Stimulated activated CD4-positive, alpha-beta T cell treated with anti-CD3 and anti-CD28 coated beads, Interleukin-1b, Interleukin-23, amount 100 ng/mL, for 48 hours (primary cell): ENCODE measurements around the gene ETV6.

Experiments used
- DNase-seq: peaks from one replicate; pipeline ENCODE4 v3.0.0-alpha.2; 2020

ETV6 gene

DNA sequence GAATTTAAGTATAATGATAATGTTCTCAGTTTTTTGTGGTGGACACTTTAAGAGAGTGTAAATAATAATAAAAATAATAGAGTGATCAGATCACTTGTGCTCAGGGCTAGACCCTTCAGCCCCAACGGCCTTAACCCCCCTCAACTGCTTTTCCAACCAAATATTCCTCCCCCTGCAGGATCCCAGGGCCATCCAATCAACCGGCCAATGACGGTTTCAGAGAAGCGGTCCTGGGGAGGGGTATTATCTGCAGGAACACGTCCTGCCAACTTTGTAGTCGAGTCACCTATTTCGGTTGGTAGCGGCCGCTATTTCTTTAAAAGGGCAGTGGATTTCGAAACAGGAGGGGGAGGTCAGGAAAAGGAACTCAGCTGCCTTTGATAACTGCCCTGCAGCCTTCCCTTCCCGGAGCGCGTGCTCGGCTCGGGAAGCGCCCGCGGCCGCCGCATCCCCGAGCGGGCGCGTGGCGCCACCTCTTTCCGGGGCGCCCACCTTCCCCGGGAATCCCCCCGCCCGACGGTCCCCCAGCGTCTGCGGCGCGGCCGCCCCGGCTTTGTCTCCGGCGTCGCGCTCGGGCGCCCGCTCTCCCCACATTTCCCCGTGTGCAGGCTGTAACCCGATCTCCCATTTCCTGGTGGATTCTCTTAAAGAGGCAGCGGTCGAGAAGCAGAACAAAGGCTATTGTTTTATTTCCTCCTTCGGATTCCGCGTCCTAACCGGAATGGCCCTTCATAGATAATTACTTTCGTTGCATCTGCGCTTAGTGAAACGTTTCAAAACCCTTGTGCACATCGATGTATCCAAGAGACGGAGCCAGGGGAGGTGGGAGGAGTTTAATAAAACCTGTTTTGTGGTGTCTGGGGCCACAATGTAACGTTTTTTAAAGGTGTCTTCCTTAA lies 711 bp upstream of the ETV6 start:
- peak; percentile 67 for DNase-seq

DNA sequence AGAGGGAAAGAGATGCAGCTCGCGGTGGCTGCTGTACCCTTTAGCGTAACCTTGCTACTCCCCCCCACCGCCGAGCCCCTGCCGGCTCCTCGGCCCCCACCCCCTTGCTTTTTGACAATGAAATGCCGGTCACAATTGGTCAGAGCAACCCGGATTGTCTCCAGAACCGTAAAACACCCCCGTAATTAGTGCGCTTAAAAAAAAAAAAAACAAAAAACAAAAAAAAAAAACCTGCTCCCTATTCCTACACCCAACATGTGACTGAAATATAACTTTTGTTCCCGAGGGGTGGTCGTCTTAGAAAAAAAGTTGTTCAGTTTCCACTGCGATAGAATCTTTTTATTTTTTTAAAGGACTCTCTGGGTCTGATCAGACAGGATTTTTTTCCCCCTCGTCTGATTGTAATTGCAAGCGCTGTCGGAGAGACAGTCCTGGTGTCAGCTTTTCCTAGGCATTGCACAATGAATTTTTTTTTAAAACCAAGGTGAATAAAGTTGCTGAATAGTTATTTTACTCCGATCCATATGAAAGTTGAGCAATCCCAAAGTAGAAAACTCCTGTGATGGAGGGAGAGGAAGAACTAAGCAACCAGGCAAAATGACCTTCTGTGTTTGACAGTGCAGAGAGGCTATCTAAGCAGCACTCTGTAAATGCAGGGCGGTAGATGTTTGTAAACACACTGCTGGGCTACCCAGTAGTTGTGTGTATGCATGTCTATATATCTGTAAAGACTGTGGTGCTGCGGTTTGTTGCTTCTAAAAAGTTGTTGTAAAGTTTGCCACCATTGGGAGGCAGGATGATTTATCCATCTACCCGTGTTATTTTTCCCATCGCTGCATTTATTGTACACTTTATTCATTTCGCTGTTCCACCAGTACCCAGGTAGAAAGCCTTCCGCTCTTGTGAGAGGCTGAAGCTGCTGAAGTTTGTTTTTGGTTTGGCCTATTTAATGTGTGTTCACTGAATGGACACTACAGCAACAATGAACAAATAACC lies 1.1 kb downstream of the ETV6 start:
- DNase-seq: no peak

DNA sequence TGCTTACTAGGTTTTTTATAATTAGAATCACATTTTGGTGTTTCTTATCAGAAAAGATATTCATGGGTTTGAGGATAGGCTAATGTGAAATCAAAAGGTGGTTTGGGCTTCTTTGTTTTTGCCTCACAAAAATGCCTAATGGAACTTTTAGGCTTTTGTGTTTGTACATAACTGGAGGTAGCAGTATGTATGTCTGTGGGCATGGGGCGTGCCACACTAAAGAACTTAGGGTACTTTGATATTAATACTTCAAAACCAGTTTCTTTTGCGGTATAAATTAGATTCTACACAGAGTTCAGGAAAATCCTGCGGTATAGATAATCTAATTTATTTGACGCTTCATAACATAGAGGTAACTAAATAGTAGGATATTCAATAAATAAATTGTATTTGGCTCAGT lies 1.9 kb downstream of the ETV6 start:
- DNase-seq: no peak

DNA sequence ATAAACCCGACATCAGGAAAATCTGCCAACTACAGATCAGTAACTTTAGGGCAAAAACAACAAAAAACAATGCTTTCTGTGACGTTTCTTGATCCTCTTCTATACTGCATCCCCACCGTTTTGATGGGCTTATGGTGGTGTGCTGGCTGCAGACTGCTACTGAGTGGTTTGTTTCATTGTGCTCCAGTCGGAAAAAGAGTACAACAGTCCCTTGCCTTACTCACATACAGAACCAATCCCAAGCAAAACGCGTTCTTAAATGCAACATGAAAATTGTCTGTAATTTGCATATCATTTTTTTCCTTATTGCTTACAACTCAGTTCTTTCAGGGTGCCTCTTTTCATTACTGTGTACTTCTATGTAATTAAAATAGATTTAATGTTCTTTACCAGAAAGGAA lies 2.3 kb downstream of the ETV6 start:
- DNase-seq: no peak

DNA sequence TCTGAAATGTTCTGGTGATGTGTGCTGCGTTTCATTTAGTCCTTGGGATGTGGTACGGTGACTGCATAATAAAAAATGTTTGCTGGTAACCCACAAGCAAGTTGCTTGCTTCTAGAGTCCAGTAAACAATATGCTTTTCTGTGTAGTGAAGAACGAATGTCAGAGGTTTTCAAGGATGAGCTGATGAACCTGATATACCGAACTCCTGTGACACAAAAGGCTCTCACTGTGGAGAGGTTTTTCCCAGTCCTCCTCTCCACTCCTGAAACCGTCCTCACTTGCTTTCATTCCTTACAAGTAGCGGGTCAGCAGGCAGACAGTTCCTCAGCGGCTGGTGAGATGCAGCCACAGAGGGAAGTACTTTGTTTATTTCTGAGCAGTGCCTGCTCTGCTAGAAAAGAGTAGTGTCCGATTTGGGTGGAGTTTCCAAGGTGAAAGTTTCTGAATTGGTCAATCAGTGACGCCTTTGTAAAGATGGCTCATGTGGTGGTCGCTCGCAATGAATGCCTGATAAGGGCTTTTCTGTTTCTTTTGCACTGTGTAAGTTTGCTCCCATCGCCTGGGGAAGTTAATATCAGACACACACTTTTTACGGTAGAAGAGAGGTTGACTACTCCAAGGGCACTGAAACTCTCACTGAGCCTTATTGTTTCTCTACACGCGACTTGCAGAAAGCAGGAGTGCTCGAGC lies 3.0 kb downstream of the ETV6 start:
- peak; percentile 25 for DNase-seq

DNA sequence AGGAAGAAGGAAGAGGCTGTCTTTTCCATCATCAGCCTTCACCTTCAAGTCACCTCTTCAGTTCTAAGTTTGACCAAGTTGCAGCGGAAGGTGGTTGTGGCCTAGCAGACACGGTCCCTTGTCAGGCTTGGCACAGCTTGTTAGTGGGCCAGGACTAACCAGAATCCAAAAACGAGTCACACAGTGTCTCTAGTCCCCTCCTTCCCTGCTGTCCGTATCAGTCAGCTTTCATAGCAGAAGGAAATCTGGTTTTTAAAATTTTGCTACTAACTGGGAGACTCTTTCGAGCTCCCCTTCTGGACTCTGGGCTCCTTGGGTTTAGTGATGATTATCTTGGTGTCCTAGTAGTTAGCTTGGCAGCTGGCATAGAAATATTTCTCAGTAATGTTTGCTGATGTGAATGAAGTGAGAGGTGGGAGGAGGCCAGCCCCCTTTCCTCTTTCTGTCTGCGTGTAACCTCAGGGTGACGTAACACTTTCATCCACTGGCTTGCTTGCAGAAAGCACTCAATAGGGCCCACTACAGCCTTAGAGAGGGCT lies 3.8 kb downstream of the ETV6 start:
- DNase-seq: peak; percentile 69

DNA sequence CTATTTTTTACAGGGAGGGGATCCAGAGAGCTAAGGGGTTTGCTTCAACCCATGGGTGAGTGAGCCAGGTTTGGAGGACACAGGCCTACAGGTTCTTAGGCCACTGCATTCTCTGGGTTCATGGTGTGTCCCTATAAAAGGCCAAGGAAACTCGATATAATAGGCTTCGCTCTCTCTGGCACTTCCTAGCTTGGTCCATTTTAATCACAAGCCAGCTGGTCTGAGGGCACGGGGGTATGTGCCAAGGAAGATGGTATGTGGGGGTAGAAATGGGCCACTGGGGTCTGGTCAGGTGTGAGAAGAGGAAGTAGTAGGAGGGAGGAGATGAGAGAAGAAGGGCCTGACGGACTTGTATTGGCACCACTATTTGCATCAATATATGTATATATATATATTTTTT lies 4.9 kb downstream of the ETV6 start:
- no peak for DNase-seq

DNA sequence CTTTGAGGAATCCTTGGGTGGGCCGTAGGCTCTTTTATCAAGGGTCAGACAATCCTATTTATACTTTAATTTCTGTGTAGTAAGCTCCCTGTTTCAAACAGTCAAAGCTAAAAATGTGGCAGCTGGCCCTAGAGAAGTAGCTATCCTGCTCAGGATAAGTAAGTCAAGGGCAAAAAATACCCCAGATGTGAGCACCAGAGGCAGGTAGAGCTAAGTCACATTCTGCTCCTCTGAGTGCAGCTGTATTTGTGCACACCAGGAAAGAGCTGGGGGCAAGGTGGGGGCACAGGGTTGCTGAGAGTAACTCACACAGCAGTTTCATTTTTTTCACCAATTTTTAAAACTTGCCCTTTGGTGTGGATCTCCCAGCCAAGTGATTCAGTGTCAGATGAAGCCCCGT lies 5.3 kb downstream of the ETV6 start:
- no peak for DNase-seq

DNA sequence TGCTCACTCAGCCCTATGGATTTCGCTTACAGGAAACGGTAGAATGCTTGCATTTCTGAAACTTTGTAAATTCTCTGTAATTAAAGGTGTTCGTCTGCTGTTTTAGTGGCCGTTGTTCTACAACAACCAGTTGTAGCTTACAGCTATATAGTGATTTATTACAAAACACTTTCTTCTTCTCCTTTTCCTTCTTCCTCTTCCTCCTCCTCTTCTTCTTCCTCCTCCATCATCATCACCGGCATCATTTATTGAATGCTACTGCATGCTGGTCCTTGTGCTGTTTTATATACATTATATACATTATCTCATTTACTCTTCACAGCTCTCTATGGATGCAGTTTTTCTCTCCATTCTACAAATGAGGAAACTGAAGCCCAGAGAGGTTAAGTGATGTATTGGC lies 6.4 kb downstream of the ETV6 start:
- DNase-seq: no peak

DNA sequence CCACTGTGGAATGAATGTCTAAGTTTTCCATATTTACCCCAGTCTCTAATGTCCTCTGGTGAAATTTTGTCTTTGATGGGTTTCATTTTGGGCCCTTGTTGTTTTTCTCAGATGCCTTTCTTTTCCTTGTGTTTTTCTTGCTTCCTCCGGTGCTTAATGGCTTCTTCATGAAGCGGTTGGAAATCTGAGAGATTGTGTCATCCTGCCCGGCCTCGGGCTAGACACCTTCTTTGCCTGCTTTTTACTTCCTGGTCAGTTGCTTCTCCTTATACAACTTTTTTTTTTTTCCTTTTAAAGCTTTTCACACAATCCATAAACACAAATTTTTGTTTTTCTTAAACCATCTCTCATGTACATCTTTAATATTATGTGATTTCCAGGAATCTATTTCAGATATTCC lies 7.1 kb downstream of the ETV6 start:
- DNase-seq: no peak

DNA sequence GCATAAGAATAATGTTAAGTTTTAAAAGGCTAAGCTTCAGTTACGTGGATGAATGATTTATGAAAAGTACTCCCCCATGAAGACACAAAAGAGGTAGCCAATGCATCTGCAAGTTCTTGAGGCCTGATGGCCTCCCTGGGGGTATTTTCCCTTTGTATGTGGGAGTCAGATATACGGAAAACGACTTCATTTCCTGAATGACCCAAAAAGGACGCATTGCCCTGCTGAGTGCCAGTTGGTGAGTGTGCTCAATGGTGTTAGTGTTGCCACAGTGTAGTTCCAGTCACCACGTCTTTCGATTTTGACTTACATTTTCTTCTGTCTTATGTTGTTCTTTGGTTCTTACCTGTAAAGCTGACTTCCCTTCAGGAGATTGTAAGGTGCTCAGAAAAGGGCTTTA lies 8.0 kb downstream of the ETV6 start:
- no peak for DNase-seq

DNA sequence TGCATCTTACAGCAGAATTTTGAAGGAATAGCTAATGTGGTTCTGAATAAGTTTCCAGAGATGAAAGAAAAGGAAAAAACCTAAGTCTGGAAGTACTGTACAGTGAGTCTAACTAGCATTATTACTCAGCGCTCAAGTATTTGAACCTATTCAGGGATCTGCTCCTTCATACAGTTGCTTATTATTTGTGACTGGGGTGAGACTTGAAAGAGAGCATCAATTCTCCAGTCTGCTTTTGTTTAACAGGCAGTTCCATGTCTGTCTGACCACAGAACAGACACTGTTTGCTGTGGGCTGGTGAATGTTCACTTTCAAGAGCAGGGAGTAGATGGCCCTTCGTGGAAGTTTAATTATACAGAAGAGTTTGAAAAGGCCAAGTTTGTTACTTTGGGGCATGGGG lies 9.3 kb downstream of the ETV6 start:
- no peak for DNase-seq

DNA sequence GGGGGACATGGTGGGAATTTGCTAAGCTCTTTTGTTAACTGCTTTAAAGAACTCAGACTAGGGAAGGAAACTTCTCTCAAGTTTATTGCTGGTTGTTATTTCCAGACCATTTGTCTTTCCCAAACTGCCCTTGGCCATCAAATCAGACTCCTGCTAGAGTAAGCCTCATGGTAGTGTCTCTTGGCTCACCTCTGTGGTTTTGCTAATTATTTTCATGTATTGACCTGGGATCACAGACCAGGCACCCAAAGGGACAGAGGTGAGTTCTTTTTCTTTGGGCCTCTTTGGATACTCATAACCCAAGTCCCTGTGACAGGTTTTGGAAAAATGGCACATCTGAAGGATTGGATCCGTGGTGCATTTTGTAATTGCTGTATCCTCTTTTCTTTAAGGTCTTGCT lies 11.2 kb downstream of the ETV6 start:
- no peak for DNase-seq

DNA sequence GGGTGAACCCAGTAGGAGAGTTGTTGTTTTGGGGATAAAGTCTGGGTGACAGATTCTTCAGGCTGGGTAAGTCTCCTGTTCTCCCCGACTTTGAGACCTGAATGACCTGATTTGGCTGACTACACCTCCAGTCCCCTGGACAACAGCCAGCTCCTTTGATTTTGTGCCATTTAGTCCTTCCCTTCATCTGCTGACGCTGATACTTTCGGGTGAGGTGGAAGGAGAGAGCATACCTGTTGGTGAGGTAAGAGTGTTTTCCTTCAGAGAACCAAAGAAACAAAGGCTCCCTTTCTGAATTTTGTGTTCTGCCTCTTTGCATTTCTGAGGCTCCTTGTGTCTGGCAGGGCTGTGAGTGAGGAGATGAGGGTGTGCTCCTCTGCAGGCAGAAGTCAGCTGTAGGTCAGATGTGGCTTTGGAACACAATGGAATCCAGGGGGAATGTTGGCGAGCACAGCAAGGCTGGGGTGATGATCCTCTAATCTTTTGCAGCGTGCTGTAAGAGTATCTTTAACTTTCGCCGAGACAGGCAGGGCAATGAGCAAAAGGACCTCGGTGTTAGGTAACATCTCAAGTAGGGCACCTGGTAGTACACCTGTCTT lies 12.1 kb downstream of the ETV6 start:
- DNase-seq: no peak

DNA sequence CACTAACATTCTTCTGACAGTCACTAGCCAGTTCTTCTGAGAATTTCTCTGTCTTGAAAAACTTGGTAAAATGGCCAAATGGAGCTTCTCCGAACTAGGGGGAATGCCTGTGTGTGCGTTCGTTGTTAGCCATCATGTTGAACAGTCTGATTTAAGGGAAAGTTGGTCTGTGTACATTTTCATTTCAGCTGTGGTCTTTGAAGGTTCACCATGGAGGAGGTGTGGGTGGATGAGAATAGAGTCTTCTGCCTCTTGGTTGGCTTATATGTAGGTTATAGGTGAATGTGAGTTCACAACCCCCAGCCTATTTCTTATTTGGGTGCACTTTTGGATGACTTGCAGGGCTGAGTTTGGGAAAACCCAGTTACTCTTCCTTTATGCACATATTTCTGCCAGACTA lies 12.9 kb downstream of the ETV6 start:
- DNase-seq: no peak

DNA sequence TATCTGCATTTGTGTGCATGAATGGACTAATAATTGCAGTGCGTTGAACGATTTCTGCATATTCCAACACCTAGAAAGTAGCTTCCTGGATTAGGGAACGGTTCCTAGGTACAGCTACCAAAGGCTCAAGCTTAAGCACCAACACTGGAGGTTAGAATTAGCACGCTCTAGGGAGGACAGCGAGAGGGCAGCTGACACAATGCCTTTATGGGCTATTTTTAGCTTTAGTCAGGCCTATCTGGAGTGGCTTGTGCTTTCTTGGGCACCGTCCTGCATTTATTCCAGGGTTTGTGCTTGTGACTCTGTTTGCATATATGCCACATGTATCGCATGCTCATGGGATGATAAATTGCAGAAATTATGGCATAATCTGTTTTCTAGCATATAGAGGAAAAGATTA lies 13.7 kb downstream of the ETV6 start:
- DNase-seq: no peak

DNA sequence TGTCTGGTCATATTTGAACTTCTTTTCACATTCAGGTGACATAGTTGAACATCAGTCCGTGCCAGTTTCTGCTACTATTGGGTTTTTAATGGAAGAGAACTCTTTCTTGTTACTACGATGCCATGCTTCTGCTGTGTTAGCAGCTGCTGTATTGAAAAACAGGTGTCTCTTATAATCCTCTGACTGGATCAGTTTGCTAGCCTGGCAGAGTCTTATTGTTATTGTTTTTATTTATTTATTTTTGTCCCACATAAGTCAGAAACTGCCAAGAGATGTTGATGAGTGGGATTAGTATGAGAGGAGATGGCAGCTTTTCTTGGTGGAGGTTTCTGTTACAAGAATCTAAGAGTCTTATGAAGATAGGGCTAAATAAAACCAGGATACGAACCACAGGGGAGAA lies 14.6 kb downstream of the ETV6 start:
- no peak for DNase-seq

DNA sequence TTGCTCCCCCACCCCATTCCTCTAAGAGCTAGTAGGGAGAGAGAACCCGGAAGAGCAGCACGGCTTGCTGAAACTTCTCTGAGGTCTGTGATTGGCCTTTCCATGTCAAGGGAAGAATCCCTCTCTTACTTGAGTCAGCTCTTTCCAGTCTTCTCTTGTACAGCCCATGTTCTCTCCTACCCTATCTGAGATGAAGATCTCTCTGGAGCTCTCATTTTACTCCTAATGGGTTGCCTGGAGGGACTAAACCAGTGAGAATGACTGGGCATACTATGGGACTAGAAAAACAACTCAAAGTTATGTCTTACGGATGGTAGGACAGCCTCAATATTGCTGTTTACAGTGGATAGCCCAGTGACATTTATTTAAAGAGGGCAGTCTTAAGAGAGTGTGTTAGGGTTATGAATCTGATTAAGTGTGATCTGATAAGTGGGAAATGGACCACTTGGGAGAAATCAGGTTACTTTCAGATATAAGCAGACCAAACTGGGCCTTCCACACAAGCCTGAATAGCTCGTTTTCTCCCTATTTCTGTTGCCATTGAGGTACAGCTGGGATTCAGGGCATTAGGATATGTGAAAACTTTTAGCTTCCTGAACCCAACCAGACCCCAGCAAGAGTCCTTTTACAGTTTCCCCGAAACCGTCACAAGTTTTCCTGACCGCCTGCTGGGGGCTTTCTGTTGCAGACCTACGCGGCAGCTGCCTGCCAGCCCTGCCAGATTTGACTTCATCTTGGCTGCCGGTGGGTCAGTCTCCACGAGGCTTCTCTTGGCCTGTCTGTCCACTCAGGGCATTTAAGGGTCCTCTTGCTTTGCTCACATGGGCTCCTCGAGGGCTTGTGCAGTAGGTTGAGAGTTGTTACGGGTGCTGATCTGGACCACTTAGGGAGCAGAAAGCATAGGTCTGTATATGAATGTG lies 16.9 kb downstream of the ETV6 start:
- DNase-seq: no peak

DNA sequence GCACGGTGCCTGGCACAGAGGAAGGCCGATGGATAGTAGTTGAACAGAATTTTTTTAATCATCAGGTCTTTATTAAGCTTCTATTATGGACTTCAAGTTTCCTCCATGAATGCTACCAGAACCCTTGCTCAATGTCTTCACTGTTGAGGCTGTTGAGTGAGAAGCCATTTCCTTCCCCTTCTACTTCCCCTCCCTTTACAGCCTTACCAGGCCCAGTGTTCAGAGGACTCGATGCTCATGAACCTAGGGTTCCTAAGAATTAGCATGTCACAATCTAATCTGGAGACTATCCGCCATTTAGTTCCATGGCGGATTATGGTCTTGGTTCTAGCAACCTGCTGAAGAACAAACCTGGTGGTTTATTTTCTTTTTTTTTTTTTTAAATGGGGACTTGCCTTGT lies 17.7 kb downstream of the ETV6 start:
- DNase-seq: no peak

DNA sequence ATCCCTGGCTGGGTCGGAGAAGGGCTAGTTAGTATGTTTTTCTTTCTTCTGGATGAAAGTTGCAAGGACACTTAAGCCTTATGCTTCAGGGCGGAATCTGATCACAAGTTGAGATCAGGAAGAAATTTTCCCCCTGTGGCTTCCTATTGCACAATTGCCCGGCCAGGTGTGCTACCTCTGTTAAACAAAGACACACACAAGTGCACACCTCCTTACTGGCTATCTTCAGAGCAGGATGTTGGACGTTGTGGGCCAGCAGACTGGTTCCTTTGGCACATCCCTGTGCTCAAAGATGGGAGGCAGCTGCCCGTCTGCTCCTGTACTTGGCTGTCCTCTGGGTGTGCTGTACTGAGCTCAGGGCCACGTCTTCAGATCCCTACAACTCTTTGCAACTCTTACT lies 19.1 kb downstream of the ETV6 start:
- no peak for DNase-seq

DNA sequence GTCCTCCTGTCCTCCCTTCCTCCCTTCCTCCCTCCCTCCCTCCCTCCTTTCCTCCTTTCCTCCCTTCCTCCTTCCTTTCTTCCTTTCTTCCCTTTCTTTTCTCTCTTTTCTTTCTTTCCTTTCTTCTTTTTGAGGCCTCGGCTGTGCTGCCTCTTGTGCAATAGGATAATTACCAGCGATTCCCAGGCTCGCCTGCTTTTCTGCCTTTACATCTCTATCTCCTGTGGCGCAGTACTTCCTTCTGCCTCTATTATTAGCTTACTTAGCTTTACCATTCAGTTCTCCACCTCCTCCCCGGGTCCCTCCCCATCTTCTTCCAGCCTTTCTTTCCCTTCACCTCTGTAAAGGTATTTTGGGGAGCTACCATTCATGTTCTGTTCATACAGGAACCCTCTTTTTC lies 19.9 kb downstream of the ETV6 start:
- no peak for DNase-seq
